ENCODE measurements around the gene RAD51B. TPM values are rescaled to one million over a fixed set of nuclear protein-coding genes. Genes with fewer than 3 reads are reported as not detected.

The RAD51B gene
- total and polyA plus RNA-seq, 2 experiments from 2014 or later = 10.1 to 18.0 TPM

DNA sequence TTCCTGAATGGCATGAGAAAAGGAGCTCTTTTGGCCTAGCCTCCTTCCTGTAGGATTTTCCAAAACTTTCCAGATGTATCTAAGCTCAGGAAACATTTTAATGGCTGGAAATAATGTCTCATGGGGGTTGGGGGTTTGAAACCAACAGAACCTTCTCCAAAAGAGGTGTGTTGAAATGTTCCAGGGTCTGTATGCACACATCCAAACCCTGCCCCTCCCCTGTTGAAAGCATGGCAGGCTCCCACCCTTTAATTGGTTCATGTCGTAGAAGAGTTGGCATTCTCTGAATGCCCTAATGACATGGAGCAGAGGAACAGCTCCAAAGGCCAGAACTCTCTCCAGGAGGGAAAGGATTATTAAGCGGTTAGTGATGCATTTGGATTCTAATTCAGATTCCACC lies 620.1 kb downstream of the RAD51B start:
- Histone ChIP-seq H3K36me3 (replicated peaks; ENCODE audit: insufficient read depth, low read depth) (no peaks in the 10 kb centered on the region), H3K9me2 (replicated peaks; ENCODE audit: insufficient read depth) (no peaks in the 10 kb centered on the region), H3K27ac (no peak overlapping the region), H2AFZ (no peak overlapping the region), H3K79me2 (no peaks in the 10 kb centered on the region), H3K27me3 (no peaks in the 10 kb centered on the region), H4K20me1 (ENCODE audit: insufficient read depth, poor library complexity, severe bottlenecking) (no peaks in the 10 kb centered on the region), H3K9me3 (ENCODE audit: low read depth) (no peaks in the 10 kb centered on the region), H3K4me3 (no peak overlapping the region), H3K4me2 (no peak overlapping the region), H3K4me1 (ENCODE audit: insufficient read depth) (no peaks in the 10 kb centered on the region)
- DNase-seq (ENCODE audit: low spot score) = no peak
- WGBS (ENCODE audit: low lambda C conversion rate, missing lambda C conversion rate) = 78% methylated on average over 2 of the region's 2 CpGs
- TF ChIP-seq EZH2 (IDR thresholded peaks at IDR 0.05; ENCODE audit: borderline replicate concordance) (no peak), EZH2phosphoT487 (IDR thresholded peaks at IDR 0.05; ENCODE audit: low read depth, severe bottlenecking, unreplicated experiment) (no peak)
- TF ChIP-seq, protein P1, sequence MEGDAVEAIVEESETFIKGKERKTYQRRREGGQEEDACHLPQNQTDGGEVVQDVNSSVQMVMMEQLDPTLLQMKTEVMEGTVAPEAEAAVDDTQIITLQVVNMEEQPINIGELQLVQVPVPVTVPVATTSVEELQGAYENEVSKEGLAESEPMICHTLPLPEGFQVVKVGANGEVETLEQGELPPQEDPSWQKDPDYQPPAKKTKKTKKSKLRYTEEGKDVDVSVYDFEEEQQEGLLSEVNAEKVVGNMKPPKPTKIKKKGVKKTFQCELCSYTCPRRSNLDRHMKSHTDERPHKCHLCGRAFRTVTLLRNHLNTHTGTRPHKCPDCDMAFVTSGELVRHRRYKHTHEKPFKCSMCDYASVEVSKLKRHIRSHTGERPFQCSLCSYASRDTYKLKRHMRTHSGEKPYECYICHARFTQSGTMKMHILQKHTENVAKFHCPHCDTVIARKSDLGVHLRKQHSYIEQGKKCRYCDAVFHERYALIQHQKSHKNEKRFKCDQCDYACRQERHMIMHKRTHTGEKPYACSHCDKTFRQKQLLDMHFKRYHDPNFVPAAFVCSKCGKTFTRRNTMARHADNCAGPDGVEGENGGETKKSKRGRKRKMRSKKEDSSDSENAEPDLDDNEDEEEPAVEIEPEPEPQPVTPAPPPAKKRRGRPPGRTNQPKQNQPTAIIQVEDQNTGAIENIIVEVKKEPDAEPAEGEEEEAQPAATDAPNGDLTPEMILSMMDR (IDR thresholded peaks at IDR 0.05; ENCODE audit: poor library complexity) = no peak

DNA sequence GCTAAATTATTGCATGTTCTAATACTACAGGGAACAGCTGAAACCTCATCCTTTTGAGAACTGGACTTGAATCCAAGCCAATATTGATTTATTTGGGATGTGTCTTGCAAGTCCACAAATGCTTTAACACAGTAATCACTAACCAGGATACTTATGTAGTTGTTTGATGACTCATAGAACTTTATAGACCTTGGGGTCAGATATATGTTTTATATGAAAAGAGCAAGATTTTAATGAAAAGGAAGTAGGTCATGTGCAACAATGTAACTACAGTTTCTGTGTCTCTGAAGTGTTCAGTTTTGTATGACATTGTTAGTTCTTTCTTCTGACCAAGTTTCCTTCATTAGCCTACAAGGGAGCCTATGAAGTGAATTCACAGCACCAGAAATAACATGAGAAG lies 621.2 kb downstream of the RAD51B start:
- no peaks in the 10 kb centered on the region for H3K79me2 ChIP-seq
- TF ChIP-seq, protein P1 (IDR thresholded peaks at IDR 0.05; ENCODE audit: poor library complexity) = no peak
- TF ChIP-seq EZH2 (IDR thresholded peaks at IDR 0.05; ENCODE audit: borderline replicate concordance) (no peak), EZH2phosphoT487 (IDR thresholded peaks at IDR 0.05; ENCODE audit: low read depth, severe bottlenecking, unreplicated experiment) (no peak)
- no peak for DNase-seq (ENCODE audit: low spot score)
- H3K27me3 ChIP-seq = no peaks in the 10 kb centered on the region
- H3K4me3 ChIP-seq = no peak overlapping the region
- H2AFZ ChIP-seq = no peak overlapping the region
- no peaks in the 10 kb centered on the region for H4K20me1 ChIP-seq (ENCODE audit: insufficient read depth, poor library complexity, severe bottlenecking)
- no peaks in the 10 kb centered on the region for H3K9me3 ChIP-seq (ENCODE audit: low read depth)
- H3K4me1 ChIP-seq (ENCODE audit: insufficient read depth) = no peaks in the 10 kb centered on the region
- H3K27ac ChIP-seq = no peak overlapping the region
- H3K4me2 ChIP-seq = no peak overlapping the region
- H3K9me2 ChIP-seq (replicated peaks; ENCODE audit: insufficient read depth) = no peaks in the 10 kb centered on the region
- H3K36me3 ChIP-seq (replicated peaks; ENCODE audit: insufficient read depth, low read depth) = no peaks in the 10 kb centered on the region

DNA sequence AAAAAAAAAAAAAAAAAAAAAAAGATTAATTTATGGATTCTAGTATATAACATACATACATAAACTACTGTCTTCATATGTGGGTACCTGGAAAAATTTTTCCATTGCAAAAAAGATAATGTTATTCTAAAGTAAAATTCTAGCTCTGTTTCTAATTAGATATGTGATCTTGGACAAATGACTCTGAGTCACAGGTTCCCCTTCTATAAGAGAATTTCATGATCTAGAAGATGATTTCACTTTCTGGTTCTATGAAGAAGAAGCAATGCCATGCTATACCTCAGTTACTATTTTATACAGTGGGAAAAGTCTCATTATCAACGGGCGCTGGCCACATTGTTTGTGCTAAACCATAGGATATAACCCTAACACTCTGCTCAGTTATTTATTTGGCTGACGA lies 622.0 kb downstream of the RAD51B start:
- Histone ChIP-seq H3K27ac (no peak overlapping the region), H3K9me3 (ENCODE audit: low read depth) (no peaks in the 10 kb centered on the region), H3K36me3 (replicated peaks; ENCODE audit: insufficient read depth, low read depth) (no peaks in the 10 kb centered on the region), H3K79me2 (no peaks in the 10 kb centered on the region), H2AFZ (no peak overlapping the region), H3K27me3 (no peaks in the 10 kb centered on the region), H4K20me1 (ENCODE audit: insufficient read depth, poor library complexity, severe bottlenecking) (no peaks in the 10 kb centered on the region), H3K9me2 (replicated peaks; ENCODE audit: insufficient read depth) (no peaks in the 10 kb centered on the region), H3K4me2 (no peak overlapping the region), H3K4me3 (no peak overlapping the region), H3K4me1 (ENCODE audit: insufficient read depth) (no peaks in the 10 kb centered on the region)
- no peak for TF ChIP-seq EZH2 (IDR thresholded peaks at IDR 0.05; ENCODE audit: borderline replicate concordance)
- TF ChIP-seq, protein P1 (IDR thresholded peaks at IDR 0.05; ENCODE audit: poor library complexity) = no peak
- TF ChIP-seq EZH2phosphoT487 (IDR thresholded peaks at IDR 0.05; ENCODE audit: low read depth, severe bottlenecking, unreplicated experiment) = no peak
- 88% methylated on average over 3 of the region's 3 CpGs for WGBS (ENCODE audit: low lambda C conversion rate, missing lambda C conversion rate)
- DNase-seq (ENCODE audit: low spot score) = no peak

Data from hepatocyte (in vitro differentiated cells).